Measurements from ENCODE around the gene ADCY1.
"Not testable (repeated sequence)": the region's sequence is repeated elsewhere in the genome, so short reads cannot be mapped to it uniquely, and the experiment has no call there.

ADCY1 gene

DNA sequence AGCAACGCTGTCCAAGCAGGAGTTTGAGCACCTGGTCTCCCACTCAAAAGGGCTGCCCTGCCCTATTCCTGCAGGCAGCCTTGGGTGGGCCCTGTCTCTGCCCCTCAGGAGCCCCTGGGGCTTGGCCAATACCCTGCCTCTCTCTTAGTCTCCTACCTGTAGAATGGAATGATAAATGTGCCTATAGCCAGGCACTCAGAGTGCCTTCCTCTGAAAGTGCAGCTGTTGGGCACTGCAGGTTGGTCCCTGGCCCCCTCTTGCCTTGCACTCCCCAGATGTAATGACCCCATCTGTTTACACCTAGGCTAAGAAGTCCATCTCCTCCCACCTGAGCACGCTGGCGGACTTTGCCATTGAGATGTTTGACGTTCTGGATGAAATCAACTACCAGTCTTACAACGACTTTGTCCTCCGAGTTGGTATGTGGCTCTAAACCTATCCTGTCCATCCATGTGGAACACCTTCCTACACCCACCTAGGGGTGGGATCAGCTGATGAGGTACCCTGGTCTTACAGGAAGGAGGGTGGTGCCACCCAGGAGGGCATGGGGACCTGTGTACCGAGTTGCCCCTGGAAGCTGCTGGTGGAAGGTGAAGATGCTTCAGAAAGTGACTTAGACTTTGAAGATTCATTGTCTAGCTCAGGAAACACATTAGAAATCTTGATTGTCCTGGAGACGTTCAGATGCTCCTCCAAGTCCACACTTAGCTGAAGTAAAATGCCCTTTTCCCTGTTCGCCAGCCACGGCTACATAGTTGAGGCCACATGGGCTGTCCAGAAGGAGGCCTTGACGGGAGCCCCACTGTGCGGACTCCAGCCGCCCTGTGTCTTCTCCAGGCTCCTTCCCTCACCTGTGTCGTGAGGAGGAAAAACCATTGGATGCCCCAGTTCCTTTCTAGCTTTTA lies 134.1 kb downstream of the ADCY1 start:
- in situ Hi-C loops (cut with MboI; ENCODE audit: low sequenced_read_pairs), result no loop called here

DNA sequence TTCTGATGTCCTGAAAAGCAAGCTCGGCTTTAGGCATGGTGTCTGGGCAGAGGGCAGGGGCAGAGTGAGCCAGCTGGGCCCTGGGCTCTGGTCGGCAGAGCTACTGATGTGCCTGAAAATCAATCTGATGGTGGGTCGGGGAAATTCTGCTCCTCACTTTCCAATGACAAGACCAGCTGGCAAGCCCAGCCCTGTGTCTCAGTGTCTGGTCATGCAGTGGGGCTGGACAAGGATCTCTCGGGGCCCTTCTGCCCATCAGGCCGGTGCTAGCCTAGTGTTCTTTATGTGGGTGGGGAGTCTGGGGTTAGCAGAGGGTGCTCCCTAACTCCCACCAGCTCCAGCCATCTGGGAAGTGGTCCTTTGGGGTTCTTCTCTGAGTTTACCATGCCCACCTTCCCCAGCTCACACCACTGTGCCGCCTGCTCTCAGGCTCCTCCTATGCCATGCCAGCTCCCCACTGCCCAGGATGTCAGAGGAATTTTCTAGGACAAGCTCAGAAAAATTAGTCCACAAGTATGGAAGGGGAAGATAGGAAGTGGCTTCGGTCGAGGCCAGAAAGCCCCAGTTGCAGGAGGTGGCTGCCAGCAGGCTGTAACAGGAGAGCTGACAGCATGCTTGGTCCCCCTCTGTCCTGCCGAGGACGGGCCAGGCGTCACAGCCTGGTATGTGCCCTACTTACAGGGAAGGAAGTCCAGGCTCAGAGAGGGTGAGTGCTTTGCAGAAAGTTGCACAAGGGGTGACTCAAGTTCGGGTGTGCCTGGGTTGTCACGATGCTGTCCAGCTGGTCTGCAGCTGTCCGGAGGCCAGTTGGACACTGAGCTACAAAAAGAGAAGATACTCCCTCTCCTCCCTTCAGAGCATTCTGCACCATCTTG lies 135.2 kb downstream of the ADCY1 start:
- in situ Hi-C loops (cut with MboI; ENCODE audit: low sequenced_read_pairs), result no loop called here

DNA sequence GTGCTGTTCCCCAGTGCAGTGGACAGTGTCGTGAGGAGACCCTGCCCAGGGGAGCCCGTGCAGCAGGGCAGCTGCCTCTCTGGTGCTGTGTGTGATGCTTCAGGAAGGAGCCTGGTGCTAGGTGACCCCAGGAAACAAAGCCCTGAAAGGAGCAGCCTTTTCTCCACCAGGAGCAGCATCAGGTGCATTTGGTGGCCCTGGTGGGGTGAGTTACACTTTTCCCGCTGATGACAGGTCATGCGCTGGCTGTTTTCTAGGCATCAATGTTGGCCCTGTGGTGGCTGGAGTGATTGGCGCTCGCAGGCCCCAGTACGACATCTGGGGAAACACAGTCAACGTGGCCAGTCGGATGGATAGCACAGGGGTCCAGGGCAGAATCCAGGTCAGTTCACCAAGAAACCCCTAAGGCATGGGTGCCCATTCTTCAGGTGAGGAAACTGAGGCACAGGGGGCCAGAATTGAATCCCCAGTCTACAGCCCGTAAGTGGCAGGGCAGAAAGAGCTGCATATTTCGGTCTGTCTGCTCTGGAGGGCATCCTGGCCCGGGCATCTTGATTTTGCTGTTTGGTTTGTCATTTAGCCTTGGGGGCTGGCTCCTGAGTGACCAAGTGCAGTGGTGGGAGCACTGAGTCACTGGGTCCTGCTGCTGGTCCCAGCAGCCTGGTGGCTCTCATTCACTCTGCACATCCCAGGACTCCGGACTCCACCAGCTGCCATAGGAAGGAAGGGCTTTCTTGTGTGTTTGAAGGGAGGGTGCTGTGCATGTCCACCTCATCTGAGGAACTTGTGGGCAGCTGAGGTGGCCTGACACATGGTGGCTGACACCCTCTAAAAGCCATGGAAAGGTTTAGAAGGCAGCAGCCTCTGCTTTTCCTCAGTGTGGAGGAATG lies 136.3 kb downstream of the ADCY1 start:
- in situ Hi-C loops (cut with MboI; ENCODE audit: low sequenced_read_pairs), result no loop called here

DNA sequence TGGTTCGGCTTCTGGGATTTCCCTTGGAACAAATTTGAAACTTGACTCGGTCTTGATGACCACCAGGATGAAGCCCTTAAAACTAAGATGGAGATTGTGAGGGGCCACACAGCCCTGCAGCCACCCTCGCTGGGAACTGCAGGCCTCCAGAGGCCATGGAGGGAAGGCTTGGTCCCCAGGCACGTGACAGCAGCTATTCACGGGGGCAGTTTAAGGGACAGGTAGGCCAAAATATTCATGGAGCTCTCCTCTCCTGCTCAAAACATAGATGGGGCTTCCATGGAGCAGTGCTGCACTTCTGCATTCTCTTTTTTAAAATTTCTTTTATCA lies 137.0 kb downstream of the ADCY1 start:
- in situ Hi-C loops (cut with MboI; ENCODE audit: low sequenced_read_pairs), result no loop called here

DNA sequence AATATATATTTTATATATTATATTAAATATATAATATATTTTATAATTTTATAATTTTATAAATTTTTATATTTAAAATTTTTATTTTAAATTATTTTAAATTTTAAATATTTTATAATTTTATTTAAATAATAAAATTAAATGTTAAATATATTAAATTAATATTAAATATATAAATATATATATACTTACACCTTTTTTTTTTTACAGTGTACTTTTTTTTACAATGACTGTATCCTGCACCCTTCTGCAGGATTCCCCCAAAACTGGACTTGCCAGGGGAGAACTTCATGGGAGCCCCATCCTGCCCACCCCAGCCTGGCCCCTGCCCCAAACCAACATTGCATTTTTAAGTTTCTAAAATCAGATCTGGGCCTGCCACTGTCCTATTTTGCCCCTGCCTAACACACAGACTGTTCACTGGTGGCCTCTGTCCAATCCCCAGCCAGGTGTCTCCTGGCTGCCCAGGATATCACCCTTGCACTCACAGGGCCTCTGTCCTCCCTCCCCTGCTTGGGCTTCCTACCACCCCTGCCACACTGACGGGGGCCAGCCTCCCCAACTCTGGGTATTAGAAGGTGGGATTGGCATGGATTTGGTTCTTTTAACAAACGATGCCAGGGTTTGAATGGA lies 138.0 kb downstream of the ADCY1 start:
- in situ Hi-C loops (cut with MboI; ENCODE audit: low sequenced_read_pairs), result no loop called here

DNA sequence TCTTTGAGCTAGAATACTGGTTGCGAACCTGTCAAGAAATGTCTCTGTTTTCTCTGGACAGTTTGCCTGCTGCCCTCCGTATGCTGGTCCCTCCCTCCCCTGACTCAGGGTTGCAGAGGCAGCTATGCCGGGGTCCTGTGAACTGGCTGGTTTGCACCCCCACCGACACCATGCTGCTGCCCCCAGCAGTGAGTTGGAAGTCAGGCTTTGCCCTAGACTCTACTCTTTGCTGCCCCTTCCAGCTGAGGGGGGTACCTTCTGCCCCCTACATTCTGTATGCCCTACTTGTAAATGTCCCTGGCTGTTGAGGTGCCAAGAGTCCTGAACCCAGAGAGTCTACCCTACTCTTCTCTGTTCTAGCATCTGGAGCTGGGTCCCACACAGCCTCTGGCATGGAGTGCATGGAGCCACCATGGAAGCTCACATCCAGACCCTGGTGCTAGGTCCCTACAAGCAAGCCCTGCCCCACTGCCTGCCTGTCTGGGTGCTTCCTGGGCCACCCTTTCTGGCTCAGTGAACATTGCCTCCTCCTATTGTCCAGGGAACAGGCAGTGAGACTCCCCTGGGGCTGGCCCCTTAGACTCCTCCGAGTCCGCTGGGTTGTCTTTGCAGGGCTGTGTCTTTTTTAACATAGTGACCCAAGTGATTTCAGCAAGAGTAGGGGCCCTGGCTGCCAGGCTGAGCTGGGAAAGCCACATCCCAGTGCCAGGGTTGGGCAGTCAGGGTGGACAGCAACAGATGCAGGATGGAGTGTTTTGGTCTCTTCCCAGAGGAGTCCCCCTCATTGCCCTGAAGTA lies 138.9 kb downstream of the ADCY1 start:
- in situ Hi-C loops (cut with MboI; ENCODE audit: low sequenced_read_pairs), result no loop called here

DNA sequence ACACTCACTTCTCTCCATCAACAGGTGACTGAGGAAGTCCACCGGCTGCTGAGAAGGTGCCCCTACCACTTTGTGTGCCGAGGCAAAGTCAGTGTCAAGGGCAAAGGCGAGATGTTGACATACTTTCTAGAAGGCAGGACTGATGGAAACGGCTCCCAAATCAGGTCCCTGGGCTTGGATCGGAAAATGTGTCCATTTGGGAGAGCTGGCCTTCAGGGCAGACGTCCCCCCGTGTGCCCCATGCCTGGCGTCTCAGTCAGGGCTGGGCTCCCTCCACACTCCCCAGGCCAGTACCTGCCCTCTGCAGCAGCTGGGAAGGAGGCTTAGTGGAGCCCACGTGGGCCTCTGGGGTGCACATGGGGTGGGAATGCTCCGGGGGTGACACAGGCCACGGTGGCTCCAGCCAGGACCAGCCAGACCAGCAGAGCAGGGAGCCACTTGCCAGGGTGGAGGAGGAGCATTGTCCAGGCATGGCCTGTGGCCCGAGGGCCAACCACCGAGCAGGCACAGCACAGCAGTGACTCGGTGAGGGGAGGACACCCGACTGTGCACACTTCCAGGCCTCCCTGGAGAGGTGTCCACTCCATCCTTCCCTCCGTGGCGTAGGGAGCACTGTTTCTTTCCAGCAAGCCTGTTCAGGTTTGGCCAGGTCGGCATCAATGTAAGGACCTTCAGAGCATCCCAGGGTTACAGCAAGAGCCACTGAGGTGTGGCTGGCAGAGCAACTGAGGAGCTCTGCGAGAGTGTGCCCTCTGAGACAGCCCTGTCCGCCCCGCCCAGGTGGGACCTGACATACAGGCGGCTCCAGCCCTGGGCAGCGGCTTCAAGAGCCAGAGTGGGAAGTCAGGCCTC lies 139.7 kb downstream of the ADCY1 start:
- in situ Hi-C loops (cut with MboI; ENCODE audit: low sequenced_read_pairs), result no loop called here

DNA sequence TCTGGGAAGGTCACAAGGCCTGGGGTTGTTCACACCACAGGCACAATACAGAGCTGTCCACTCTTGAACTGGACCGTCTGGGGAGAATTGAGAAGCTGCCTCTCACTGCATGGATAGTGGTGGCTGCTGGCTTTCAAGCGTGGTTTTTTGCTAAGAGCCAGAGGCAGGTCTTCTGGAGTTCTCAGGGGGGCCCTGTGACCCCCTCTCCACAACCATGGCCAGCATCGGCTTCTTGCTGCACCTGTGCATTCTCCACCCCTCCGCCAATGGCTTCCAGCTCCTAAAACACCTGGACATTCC lies 140.3 kb downstream of the ADCY1 start:
- in situ Hi-C loops (cut with MboI; ENCODE audit: low sequenced_read_pairs), result no loop called here

DNA sequence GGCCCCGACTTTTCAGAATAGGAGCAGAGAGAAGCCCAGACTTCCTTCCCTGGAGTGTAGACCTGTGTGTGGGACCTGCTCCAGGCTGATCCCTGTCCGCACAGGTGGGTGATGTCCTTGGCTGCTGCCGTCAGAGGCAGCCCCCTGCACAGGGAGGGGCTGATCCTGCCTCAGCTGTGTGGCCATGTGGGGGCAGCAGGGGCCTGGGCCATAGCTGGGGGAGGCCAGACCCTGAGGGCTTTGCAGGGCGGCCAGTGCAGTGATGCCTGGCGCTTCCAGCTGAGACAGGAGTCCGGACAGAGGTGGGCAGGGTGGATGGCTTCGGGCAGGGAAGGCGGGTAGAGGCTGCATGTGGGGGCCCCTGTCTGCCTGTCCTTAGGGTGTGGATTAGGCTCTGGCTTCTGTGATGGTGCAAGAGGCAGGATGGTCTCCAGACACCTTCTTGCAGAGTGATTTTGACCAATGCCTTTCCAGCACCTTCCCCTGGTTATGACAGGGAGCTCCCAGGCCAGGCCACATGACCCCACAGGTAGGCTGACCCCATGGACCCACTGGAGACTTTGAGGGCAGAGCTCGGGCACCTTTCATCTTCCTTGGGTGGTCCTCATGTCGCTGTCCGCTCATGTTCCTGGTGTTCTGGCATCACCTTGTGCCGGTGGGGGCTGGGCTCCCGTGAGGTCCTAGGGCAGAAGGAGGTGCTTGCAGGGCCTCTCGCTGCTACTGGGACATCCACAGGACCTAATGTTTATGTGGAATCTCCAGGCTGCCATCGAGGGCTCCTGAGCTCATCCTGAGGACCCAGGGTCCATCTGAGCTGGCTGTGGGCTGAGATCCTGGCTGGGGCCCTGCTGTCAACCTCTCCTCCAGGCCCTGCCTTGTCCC lies 141.5 kb downstream of the ADCY1 start:
- in situ Hi-C loops (cut with MboI; ENCODE audit: low sequenced_read_pairs), result no loop called here

DNA sequence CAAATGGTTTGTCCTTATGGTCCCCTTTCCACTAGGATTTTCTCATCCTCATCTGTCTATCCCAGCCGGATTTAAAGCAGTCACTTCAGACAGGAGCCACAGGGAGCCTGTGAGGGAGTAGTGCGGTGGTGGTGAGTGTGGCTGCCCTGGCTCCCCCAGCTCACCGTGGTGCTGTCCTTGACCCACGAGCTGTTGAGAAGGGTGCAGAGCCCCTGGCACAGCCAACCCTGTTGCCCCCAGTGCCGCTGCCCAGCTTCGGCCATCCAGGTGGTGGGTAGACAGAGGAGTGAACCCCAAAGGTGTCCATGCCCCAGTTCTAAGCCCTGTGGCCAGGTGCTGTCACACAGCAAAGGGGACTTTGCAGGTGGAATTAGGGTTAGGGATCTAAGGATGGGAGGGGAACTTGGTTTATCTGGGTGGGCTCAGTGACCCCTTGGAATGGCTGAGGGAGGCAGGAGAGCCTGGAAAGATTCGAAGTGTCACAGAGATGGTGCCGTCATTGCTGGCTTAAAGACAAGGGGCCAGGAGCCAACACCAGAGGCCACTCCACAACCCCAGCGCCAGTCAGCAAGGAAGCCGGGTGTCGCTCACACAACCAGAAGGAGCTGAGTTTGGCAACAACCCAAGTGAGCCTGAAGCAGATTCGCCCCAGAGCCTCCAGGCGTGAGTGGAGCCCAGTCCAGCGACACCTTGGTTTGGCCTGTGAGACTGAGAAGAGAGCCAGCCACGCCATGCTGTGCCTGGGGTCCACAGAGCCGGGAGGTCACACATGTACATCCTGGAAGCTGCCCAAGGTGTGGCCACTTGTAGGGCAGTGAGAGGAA lies 142.4 kb downstream of the ADCY1 start:
- in situ Hi-C loops (cut with MboI; ENCODE audit: low sequenced_read_pairs), result no loop called here

DNA sequence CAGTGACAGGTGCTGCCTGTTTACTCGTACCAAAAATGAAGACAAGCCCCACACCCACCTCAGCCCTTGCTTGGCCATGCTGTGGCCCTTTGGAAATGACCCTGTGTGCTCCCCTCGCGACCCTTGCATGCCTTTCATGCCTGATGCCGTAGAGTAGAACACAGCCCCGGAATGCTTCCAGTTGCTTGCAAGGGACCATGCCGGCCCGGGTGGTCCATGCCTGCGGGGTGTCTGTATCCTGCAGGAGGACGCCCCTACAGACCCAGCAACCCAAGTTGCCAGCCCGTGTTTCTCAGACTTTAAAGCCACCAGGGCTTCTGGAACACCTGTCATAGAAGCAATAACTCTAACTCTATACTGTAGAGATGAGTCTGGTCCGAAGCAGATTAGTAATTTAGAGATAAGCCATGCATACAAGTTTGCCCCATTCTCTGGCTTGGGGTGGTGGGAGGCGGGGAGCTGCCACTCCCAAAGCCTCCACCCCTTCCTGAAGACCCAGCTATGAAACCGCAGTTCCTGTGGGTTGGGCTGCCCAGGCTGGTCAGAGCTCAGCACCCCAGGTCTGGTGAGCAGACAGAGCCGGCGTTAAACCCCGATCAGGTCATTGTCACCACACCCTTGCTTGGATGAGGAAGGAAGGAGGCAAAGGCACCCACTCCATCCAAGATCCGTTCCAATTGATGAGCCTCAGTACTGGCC lies 143.5 kb downstream of the ADCY1 start:
- in situ Hi-C loops (cut with MboI; ENCODE audit: low sequenced_read_pairs), result no loop called here

DNA sequence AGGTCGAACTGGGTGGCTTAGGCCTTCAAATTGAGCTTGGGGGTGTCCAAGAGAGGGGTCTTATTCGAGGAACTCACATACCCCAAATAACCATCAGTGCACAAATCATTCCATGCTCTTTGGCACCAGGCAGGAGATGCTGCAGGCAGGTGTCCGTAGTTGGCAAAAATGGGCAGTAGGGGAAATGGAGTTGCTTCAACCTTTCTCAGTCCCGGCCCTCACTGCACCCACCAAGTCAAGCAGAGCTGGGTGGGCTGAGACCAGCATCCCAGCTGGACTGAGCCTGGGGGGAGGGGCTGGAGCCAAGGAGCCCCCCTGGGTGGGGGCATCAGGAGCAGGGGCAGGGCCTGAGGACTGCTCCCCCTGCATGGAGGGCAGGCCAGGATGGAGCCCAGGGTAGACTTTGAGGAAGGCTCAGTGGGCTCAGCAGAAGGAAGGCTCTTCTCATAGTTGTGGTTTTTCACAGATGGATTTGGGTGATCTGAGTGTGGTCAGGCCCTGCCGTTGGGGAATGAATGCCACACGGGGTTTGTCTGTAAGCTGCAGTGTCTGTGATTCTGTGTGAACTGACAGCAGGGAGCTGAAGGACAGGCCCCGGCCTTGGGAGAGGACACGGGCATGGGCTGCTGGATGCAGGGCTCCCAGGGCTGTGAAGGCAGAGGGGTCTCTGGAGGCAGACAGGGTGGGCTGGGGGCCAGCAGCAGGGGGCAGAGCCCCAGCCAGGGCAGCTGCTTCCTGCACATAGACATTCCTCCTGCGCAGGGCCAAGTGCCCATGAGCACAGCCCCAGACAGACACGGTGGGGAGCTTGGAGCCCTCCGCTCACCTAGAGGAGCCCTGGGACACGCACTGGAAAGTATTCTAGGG lies 144.5 kb downstream of the ADCY1 start:
- in situ Hi-C loops (cut with MboI; ENCODE audit: low sequenced_read_pairs), result no loop called here

DNA sequence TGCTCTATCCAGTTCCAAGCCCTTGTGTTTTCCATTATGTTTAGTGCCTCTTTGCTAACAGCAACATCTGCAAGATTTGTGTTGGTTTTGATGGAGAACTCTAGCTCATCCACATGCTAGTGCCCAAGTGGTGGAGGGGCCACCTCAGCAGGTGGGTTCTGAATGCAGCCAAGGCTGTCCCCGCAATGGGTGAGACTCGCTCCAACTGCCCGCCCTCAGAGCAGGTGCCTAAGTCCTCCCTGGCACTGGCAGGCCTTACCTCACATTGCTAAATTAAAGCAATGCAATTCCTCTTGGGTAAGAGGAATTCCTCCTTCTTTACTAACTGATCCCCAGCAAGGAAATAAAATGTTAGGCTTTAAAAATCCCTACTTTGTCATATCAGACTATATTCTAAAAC lies 146.8 kb downstream of the ADCY1 start:
- in situ Hi-C loops (cut with MboI; ENCODE audit: low sequenced_read_pairs), result no loop called here

DNA sequence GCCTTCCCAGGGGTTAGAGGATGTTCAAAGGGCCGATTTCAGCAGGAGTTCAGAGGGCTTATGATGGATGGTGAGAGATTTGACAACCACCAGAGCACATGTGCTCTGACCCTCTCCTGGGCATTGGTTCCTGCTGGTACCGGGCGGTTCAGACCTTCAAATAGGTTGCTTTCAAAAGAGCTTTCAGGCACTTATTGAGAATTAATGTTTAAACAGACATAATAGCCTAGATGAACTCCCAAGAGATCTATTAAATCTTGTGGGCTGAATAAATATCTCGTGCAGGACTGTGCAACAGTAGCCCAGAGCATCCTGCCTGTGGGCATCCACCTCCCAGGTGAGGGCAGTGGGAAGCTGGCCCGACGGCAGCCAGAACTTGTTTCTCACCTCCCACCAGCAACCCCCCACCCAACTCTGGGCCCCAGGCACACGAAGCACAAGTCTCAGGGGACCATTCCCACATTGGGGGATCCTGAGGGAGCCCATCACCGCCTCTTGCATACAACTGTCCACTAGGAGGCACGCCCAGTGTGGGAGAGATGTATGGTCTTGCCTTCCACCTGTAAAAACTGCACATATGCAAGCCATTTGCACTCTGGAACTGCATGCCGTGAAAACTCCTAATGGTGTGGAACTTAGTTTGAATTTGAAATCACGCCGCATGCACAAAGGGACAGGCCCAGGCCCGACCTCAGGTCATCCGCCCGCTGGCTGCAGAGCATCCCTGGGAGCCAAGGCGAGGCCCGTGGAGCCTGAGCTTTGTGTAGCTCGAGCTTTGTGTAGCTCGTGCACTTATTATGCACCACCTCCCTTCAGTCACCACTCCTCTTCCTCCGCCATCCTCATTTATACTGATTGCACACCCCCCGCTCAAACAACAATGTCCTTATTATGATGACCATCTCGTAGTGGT lies 147.8 kb downstream of the ADCY1 start:
- in situ Hi-C loops (cut with MboI; ENCODE audit: low sequenced_read_pairs), result no loop called here

DNA sequence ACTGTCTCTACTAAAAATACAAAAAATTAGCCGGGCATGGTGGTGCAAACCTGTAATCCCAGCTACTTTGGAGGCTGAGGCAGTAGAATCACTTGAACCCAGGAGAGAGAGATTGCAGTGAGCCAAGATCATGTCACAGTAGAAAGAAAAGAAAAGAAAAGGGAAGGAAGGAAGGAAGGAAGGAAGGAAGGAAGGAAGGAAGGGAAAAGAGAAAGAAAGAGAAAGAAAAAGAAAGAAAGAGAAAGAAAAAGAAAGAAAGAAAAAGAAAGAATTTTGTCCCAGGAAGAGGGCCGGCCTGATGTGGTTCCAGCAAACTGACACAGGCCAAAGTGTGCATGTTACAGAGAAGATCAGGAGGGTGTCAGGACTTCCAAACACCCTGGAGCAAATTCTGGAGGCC lies 151.1 kb downstream of the ADCY1 start:
- in situ Hi-C loops (cut with MboI; ENCODE audit: low sequenced_read_pairs), result not testable (repeated sequence)
